Hepatocyte (in vitro differentiated cells): ENCODE results near the gene ACSBG1.

Source experiments
- CTCF ChIP-seq: fragments of 200-600 bp; sonication (generic); IDR thresholded peaks from 2 replicates; pipeline ENCODE4 v1.5.1; 2016; ENCODE audit warnings: antibody characterized with exemption, mild to moderate bottlenecking; ENCODE audit not compliant: poor library complexity
- EZH2 ChIP-seq: fragments of 200-600 bp; sonication (generic); IDR thresholded peaks from 2 replicates; pipeline ENCODE4 v1.6.1; 2016; ENCODE audit warnings: antibody characterized with exemption, mild to moderate bottlenecking, borderline replicate concordance

- TF ChIP-seq CTCF (no peak), EZH2 (no peak)
These were observed 30.7 kb upstream of the ACSBG1 start for GRCh38 chr15:78265137-78265460.
